ENCODE data around the gene TUBA4A.

DNA sequence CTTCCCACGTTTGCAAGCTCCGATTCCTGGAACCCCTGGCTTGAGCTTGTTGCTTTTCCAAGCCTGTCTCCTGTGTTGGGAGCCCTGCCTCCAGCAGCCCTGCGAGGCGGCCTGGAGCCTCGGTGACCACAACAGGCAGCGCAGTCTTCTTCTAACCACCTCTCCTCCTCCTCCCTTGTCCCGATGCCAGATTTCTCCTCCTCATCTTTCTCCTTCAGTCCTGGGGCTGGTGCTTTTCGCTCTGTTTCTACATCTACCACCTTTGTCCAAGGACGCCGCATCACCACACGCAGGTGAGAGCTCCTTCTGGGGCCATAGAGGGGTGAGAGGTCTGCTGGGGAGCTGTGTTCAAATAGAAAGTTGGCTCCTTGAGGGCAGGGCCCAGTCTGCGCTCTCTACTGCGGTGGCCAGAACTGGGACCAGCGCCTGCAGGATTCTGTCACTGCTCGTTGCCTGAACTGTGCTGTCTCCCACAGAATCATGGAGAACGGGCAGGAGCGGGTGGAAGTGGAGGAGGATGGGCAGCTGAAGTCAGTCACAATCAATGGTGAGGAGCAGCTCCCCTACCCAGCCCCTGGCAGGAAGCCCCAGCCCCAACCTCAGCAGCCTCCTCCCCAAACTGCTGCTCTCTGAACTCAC is 29.3 kb upstream of the TUBA4A start:
- TF ChIP-seq, protein P1, sequence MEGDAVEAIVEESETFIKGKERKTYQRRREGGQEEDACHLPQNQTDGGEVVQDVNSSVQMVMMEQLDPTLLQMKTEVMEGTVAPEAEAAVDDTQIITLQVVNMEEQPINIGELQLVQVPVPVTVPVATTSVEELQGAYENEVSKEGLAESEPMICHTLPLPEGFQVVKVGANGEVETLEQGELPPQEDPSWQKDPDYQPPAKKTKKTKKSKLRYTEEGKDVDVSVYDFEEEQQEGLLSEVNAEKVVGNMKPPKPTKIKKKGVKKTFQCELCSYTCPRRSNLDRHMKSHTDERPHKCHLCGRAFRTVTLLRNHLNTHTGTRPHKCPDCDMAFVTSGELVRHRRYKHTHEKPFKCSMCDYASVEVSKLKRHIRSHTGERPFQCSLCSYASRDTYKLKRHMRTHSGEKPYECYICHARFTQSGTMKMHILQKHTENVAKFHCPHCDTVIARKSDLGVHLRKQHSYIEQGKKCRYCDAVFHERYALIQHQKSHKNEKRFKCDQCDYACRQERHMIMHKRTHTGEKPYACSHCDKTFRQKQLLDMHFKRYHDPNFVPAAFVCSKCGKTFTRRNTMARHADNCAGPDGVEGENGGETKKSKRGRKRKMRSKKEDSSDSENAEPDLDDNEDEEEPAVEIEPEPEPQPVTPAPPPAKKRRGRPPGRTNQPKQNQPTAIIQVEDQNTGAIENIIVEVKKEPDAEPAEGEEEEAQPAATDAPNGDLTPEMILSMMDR (IDR thresholded peaks at IDR 0.05): no peak
- TF ChIP-seq POLR2A (IDR thresholded peaks at IDR 0.05): no peak
